C4-2B (cell line): ENCODE results near the gene FCHO1.

Experiments used
- ZFX ChIP-seq: fragments of 450-650 bp; IDR thresholded peaks from 2 replicates; pipeline ENCODE4 v1.6.1; 2017
- TF ChIP-seq, protein P1 (sequence below): fragments of 450-650 bp; conservative IDR thresholded peaks from 2 replicates; pipeline ENCODE4 v1.5.1; 2017; ENCODE audit warnings: mild to moderate bottlenecking

- TF ChIP-seq, protein P1, sequence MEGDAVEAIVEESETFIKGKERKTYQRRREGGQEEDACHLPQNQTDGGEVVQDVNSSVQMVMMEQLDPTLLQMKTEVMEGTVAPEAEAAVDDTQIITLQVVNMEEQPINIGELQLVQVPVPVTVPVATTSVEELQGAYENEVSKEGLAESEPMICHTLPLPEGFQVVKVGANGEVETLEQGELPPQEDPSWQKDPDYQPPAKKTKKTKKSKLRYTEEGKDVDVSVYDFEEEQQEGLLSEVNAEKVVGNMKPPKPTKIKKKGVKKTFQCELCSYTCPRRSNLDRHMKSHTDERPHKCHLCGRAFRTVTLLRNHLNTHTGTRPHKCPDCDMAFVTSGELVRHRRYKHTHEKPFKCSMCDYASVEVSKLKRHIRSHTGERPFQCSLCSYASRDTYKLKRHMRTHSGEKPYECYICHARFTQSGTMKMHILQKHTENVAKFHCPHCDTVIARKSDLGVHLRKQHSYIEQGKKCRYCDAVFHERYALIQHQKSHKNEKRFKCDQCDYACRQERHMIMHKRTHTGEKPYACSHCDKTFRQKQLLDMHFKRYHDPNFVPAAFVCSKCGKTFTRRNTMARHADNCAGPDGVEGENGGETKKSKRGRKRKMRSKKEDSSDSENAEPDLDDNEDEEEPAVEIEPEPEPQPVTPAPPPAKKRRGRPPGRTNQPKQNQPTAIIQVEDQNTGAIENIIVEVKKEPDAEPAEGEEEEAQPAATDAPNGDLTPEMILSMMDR, result no peak
- TF ChIP-seq ZFX, result no peak
Observed at GRCh38 chr19:17811681-17812080, 60.4 kb downstream of the FCHO1 start.
